ENCODE data around the gene FAAH. TPM values are rescaled to one million over a fixed set of nuclear protein-coding genes. Genes with fewer than 3 reads are reported as not detected.

FAAH gene
- total and polyA plus RNA-seq, 2 of the 13 experiments (the other 11 are each of a cell fraction or from before 2014, with no cell fraction given) = 5.4 to 11.0 TPM

- TF ChIP-seq CENPBD1 (CRISPR knock-in tag; IDR thresholded peaks at IDR 0.05; ENCODE audit: borderline replicate concordance, low read depth) = no peak
- TF ChIP-seq ZNF678 (CRISPR knock-in tag; IDR thresholded peaks at IDR 0.05) = no peak
- no peak for TF ChIP-seq NRL (CRISPR knock-in tag; IDR thresholded peaks at IDR 0.05; ENCODE audit: borderline replicate concordance)
- no peak for TF ChIP-seq ZBTB2 (CRISPR knock-in tag; IDR thresholded peaks at IDR 0.05; ENCODE audit: low read depth)
- TF ChIP-seq TFDP2 (CRISPR knock-in tag; IDR thresholded peaks at IDR 0.05) = no peak
- no peak for TF ChIP-seq MTA1 (CRISPR knock-in tag; IDR thresholded peaks at IDR 0.05; ENCODE audit: borderline replicate concordance)
- no peak for TF ChIP-seq AHDC1 (CRISPR knock-in tag; IDR thresholded peaks at IDR 0.05; ENCODE audit: borderline replicate concordance)
- no peak for TF ChIP-seq ZNF839 (CRISPR knock-in tag; IDR thresholded peaks at IDR 0.05; ENCODE audit: borderline replicate concordance)
- TF ChIP-seq ZC3H13 (CRISPR knock-in tag; IDR thresholded peaks at IDR 0.05) = no peak
- no peak for TF ChIP-seq ZFP36L1 (CRISPR knock-in tag; IDR thresholded peaks at IDR 0.05)
- no peak for TF ChIP-seq EZH2 (conservative IDR thresholded peaks at IDR 0.05; ENCODE audit: low read depth, low read length)
- no peak for TF ChIP-seq MBD4 (IDR thresholded peaks at IDR 0.05; ENCODE audit: borderline replicate concordance, low read length)
- no peak for TF ChIP-seq ZNF530 (CRISPR knock-in tag; IDR thresholded peaks at IDR 0.05; ENCODE audit: low read depth)
- TF ChIP-seq MYC (CRISPR knock-in tag; IDR thresholded peaks at IDR 0.05; ENCODE audit: borderline replicate concordance) = no peak
- TF ChIP-seq ZNF431 (CRISPR knock-in tag; IDR thresholded peaks at IDR 0.05; ENCODE audit: borderline replicate concordance, low read depth) = no peak
- peak; percentile 55; the same call in 1 of the 2 replicates for TF ChIP-seq ZNF691 (CRISPR knock-in tag; IDR thresholded peaks at IDR 0.05; ENCODE audit: borderline replicate concordance, low read depth)
- TF ChIP-seq SNAPC2 (CRISPR knock-in tag; IDR thresholded peaks at IDR 0.05) = no peak
- TF ChIP-seq ZNF441 (CRISPR knock-in tag; IDR thresholded peaks at IDR 0.05; ENCODE audit: borderline replicate concordance) = no peak
Measured at GRCh38 chr1:46442317-46443161, 48.4 kb downstream of the FAAH start (continued).
